Fibroblast of upper back skin (primary cell): ENCODE results near the gene CARD10.

Source experiments
- DNase-seq: peaks from one replicate; pipeline ENCODE4 v3.0.0-alpha.2; 2013

CARD10 gene

DNA sequence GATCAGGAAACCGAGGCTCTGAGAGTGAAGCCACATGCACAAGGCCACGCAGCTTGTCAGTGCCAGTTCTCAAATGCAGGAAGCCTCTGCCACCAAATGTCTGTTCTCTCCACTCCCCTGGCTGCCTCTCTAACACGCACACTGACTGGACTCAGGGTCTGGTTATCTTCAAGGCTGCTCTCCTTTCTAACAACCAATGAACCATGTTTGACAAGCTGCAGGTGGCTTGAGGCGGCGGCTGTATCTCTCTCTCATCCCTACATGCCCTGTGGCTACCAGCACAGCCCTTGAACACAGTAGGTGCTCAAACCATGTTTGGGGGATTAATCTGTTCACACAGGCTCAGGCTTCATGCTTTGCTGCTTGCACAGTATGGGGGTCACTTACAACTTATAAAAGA, 56.8 kb downstream of the CARD10 start:
- no peak for DNase-seq

DNA sequence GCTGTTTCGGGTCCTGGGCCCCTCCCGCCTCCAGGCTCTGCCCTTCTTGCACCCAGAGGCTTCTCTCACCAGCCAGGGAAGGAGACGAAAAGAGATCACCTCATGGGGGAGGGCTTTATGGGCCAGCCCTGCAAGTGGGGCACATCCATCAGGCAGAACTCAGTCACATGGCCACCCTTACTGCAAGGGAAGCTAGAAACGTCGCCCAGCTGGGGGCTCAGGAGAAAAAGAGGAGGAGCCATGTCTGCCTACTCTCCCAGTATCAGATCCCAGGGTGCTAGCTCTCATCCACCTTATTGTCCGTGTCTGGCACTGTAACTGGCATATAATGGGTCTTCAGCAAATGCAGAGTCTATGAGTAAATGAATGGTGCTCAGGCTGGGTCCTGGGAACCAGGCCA, 57.3 kb downstream of the CARD10 start:
- no peak for DNase-seq

DNA sequence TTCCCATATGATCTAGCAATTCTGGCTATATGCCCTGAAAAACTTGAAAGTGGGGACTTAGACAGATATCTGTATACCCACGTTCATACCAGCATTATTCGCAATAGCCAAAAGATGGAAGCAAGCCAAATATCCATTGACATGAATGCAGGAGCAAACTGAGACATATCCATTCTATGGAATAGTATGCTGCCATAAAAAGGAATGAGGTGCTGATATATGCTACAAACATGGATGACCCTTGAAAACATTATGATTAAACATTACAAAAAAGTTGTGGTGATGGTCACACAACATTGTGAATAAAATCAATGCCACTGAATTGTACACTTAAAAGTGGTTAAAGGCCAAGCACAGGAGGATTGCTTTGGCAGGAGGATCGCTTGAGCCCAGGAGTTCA, 58.5 kb downstream of the CARD10 start:
- no peak for DNase-seq

DNA sequence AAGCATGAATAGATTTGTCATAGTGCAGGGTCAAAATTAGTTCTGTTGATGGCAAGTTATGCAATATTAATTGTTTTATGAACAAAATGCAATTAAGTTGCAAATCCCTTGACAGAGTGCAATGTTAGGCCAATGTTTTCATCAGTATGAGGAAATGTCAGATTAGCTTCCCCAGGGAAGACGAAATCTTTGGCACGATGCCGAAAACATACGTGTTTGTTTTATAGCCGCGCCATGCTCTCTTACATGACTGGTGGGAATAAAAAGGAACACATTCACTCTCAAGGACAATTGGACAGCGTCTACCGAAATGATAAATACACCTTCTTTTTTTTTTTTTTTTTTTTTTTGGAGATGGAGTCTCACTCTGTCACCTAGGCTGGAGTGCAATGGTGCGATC, 60.0 kb downstream of the CARD10 start:
- no peak for DNase-seq

DNA sequence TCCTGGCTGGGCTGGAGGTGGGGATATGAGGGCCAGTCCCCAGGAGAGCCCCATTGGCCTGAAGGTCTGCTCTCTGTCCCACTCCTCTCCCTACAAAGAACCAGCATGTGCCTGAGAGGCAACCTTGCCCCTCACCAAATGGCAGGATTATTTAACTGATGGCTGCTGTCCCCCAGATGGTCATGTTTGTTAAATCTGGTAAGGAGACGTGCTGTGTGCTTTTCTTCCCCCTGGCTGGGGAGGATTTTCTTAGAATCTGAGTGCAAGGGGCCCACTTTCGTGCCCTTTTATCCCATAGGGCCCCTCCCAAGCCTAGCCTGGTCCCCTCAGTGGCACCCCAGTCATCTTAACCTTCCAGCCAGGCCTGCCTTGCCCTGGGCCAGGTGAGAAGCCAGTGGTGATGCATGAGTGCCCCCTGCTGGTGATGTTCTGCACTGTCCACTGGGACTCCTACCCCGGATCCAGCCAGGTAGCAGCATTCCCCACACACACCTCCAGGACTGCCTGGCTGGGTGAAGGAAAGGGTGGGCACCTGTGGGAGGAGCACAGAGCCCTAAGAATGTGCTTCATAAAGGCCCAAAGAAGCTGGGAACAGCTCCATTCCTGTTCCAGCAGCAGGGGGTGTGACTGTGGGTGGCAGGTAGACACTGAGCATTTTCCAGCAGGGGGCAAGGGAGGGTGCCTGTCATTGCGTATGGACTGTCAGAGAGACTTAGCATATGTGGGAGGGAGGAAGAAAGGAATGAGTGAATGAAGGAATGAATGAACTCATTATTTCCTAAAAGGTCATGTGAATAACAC, 61.9 kb downstream of the CARD10 start:
- peak; percentile 44 for DNase-seq

DNA sequence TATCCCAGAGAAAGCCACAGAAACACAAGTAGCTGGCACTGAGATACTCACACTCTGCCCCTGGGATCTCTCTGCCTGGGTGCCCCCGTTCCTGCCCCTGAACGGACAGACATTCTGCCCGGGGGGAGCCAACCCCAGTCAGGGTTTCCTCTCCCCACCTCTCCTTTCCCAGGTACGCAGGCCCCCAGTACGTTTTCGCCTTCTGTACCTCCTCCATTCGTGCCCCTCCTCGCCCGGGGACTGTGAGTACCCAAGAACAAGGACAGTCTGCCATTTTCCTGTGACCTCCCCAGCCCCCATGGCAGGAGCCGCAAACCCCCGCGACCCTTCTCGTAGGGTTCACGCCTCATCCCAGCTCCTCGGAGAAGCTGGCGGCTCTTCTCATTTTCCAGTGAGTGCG, 62.9 kb downstream of the CARD10 start:
- DNase-seq: no peak

DNA sequence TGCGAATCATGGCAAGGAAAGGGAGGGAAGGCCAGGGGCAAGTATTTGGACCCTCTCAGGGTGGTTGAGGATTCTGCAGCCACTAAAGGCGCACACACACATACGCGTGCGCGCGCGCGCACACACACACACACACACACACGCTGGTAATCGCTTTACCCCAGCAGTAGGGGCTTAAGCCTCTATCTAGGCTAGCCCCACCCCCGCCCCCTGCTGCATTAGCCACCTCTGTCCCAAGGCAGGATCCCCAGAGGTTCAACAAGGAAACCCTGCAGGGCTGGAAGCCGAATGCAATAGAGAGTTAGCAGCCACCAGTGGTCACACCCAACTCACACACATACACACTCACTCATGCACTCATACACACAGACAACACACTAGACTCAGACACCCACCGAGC, 63.3 kb downstream of the CARD10 start:
- DNase-seq: no peak

DNA sequence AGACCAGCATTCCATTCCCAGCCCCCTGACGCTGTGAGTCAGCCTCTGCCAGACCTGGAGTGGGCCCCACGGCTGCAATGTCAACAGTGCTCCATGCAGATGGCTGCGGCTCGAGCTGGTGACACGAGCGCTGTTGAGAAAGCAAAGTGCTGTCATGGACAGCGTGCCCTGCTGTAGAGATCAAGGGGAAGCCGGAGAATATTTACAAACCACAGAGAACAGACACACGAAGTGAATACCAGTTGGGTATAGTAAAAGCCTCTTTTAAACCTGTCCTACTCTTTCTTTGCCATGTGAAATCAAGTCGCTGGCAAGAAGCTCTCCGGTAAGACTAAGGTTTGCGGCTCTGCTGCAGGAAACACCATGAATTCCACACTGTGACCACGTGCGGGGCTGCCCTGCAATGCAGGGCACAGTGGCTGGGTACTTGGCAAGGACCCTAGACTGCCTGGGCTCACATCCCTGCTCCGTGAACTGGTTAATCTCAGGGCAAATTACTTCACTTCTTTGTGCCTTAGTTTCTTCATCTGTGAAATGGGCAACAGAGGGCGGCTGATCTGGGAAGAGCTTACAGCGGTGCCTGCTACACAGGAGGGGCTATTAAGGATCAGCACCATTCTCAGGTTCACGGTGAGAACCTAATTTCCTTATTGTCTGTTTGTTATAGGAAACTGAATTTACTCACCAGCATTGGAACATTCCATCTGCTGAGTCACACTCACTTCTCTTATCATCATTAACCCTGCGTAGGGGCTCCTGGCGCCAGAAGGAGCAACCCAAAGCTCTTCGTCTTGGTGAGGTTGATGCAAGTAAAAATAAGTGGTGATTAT, 64.1 kb downstream of the CARD10 start:
- peak; percentile 81 for DNase-seq

DNA sequence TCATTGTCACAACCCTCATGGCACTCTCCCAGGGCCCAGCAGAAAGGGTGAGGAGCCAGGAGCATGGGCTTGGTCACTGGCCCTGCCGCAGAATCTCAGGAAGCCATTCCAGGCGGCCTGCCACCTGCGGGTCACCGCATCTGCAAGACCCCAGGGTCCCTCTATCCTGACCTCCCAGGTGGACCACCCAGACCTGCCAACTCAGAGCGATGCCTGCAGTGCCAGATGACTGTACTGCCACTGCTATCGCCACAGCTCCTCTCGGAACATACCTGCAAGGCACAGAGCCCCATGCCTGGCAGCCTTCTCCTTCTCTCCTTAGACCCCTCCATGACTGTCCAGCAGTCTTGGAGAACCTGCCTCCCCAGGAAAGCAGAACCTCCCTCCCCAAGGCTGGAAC, 65.5 kb downstream of the CARD10 start:
- DNase-seq: no peak

DNA sequence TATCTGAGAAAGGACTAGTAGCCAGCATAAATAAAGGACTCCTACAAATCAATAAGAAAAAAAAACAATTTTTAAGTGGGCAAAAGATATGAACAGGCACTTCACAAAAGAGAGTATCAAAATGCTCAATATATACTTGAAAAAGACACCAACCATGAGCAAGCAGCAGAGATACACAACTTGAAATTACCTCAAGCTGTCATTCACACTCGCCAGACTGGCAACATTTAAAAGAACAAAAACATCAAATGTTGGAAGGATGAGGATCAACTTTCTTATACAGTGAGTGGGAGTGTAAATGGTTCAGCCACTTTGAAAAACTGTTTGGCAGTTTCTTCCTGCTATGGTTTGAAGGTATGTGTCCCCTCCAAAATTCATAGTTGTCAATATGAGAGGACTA, 68.0 kb downstream of the CARD10 start:
- DNase-seq: no peak

DNA sequence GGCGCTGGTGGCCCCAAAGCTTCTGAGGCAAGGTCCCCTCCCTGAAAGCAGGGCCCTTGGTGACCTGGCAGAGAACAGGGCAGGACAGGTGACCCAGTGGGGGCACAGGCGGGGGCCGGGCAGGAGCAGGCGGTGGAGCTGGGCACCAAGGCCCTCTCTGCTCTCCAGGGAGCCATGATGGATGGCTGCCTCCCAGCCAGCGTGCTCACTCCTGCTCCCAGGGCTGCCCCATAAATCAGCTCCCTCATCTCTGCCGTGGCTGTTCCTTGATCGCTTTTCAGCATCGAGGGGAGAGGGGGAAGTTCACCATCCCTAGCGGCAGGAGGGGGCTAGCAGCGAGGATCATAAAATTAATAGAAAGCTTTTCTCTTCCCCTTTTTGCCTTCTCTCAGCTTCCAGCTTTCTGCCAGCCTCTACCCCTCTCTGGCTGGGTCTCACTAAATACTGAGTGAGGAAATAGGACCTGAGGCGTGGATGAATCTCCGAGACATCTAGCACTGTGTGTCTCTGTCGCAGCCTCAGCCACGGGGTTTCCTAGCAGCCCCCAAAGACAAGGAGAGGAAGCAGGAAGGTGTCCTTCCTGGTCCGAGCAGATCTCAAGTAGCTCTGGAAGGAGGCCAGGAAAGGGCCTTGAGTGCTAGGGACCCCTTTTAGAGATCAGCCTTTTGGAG, 69.7 kb downstream of the CARD10 start:
- no peak for DNase-seq

DNA sequence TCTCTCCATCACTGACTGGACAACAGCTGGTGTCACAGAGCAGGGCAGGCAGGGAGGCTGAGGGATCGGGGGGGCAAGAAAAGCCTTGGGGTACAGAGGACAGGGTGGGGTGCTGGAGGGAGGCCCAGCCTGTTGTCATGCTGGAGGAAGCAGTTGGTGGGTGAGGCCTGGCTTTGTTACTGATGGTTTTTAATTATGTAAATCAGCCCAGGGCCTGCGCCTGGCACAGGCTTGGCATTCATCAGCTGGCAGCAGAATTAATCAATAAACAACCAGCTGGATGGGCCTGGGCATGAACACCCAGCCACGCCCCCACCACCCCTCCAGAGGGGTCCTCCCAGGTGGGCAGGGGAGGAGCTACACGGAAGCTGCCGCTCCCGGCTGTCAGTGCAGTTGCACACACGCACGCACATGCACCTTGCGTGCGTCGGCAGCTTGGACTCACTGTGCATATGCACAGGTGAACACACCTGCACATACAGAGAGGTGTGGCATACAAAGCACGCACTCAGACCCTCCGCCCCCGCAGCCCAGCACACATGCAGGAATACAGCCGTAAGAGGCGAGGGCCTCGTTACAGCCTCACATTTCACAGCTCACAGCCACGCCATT, 70.6 kb downstream of the CARD10 start:
- DNase-seq: no peak

DNA sequence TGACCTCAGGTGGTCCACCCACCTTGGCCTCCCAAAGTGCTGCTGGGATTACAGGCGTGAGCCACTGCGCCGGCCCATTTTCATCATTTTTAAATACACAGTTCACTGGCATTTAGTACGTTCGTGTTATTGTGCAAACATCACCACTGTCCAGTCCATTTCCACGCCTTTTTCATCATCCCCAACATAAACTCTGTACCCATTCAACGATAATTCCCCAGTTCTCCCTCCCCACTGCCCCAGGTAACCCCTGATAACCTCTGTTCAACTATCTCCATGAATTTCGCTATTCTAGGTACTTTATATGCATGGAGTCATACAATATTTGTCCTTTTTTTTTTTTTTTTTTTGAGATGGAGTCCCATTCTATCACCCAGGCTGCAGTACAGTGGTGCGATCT, 73.7 kb downstream of the CARD10 start:
- no peak for DNase-seq

DNA sequence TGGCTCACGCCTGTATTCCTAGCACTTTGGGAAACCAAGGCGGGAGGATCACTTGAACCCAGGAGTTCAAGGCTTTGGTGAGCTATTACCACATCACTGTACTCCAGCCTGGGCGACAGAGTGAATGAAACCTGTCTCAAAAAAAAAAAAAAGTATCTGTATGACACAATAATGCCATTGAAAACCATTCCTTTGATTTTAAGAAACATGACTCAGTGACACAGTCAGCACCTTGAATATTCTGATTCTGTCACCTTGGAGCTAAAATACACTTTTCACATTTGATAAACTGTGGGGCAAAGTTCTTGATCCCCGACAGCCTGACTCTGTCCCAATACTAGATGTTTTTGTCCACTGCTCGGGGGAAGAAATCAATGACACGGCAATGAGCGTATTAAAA, 75.2 kb downstream of the CARD10 start:
- DNase-seq: no peak

DNA sequence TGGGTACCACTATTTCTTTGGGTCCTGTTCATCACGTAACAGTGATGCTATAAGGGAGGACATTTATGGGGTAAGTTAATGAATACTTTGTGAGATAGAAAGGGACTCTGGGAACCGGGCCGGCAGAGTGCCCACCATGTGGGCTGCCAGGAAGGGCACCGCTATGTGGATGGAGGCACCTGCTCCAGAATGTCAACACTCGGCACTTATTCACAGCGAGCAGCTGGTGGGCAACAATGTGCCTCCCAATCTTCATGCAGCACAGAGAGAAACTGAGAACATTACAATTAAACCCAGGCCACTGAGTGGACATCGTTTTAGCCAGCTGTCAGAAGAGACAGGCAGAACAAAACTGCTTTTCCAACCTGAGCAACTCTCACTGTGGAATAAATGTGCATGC, 76.1 kb downstream of the CARD10 start:
- no peak for DNase-seq

DNA sequence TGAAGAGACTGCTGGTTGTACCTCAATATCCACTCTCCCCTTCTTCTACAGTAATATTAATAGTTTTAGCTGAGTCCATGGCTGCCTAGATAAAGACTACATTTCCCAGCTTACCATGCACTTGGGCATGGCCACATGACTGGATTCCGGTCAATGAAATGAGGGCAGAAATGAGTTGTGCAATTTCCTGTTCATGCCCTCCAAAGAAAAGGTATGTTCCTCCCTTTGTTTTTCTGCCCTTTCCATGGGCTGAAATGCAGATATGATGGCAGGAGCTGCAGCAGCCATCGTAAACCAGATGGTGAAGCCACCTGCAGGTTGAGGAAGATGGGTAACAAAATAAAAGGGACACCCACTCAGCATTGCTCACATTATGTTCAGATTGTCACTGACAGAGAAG, 76.7 kb downstream of the CARD10 start:
- no peak for DNase-seq

DNA sequence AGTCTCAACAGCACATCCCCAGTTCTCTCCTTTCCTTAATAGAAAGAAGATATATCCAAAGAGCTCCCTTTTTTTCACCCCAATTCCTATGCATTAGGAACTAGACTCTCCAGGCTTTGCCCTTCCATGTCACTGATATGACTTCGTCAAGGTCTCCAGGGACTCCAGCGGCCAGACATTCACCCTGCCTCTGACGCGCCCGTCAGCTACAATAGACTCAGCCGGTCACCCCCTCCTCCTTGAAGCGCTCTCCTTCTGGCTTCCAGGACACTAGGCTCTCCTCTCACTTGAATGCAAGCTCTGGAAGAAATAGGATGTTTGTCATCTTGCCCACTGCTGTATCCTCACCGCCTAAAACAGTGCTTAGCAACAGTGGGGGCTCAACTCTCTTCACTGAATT, 77.1 kb downstream of the CARD10 start:
- no peak for DNase-seq

DNA sequence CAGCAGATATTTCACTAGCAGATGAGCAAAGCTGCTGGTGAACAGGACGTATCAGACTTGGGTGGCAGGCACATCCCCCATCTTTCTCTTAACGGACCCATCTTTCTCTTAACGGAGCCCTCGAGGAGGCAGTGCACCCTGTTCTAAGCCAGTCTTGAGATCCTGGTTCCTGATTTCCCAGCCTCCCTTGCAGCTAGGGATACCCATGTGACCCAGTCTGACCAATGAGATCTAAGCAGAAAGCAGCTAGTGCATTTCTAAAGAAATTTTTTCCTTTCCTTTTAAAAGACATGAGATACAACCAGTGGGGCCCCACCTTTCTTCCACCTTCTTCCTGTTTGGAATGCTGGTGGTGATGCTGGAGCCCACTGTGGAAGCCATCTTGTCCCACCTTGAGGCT, 78.3 kb downstream of the CARD10 start:
- DNase-seq: no peak
